Right lobe of liver (tissue), 4 donors: ENCODE results near the gene CCDC90B.

Source experiments
- POLR2A ChIP-seq: fragments of 450-650 bp; IDR thresholded peaks from one replicate; pipeline ENCODE4 v1.6.1; 2017; ENCODE audit warnings: antibody characterized with exemption, mild to moderate bottlenecking
- TF ChIP-seq, protein P1 (sequence below), 4 donors: fragments of 200-600 bp in 3 of 4; fragments of 450-650 bp in 1 of 4; IDR thresholded peaks; one replicate each; pipeline versions ENCODE4 v1.5.1 to v1.8.0; 2016 to 2022; ENCODE audit warnings: antibody characterized with exemption in 4 of 4, mild to moderate bottlenecking in 2 of 4
- donor health status: DM: no; HTN: no; CAD: no.
- donor health status: DM: no; HTN: no; CAD: no.
- donor health status: DM: no; HTN: yes; CAD: no.

DNA sequence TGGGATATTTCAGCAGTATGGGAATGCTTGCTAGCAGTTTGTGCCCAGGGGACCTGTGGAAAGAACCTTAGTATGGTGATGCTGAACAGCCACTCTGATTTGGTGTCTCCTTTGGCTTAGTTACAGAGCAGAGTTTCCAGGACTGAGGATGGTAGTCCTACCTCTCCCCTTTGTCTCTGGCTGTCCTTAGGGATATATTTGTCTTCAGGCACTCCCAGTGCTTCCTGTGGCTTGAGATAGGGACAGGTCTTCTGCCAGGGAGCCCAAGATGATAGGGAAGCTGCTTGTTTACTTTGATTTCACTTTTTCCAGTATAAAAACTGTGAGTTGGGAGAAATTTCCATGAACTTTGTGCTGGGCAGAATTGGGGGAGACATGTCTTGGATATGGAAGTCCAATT is 64.5 kb downstream of the CCDC90B start:
- TF ChIP-seq, protein P1, sequence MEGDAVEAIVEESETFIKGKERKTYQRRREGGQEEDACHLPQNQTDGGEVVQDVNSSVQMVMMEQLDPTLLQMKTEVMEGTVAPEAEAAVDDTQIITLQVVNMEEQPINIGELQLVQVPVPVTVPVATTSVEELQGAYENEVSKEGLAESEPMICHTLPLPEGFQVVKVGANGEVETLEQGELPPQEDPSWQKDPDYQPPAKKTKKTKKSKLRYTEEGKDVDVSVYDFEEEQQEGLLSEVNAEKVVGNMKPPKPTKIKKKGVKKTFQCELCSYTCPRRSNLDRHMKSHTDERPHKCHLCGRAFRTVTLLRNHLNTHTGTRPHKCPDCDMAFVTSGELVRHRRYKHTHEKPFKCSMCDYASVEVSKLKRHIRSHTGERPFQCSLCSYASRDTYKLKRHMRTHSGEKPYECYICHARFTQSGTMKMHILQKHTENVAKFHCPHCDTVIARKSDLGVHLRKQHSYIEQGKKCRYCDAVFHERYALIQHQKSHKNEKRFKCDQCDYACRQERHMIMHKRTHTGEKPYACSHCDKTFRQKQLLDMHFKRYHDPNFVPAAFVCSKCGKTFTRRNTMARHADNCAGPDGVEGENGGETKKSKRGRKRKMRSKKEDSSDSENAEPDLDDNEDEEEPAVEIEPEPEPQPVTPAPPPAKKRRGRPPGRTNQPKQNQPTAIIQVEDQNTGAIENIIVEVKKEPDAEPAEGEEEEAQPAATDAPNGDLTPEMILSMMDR (IDR thresholded peaks at IDR 0.05), result no peak
- no peak for TF ChIP-seq POLR2A
